ENCODE data around the gene RASD1.

The RASD1 gene

DNA sequence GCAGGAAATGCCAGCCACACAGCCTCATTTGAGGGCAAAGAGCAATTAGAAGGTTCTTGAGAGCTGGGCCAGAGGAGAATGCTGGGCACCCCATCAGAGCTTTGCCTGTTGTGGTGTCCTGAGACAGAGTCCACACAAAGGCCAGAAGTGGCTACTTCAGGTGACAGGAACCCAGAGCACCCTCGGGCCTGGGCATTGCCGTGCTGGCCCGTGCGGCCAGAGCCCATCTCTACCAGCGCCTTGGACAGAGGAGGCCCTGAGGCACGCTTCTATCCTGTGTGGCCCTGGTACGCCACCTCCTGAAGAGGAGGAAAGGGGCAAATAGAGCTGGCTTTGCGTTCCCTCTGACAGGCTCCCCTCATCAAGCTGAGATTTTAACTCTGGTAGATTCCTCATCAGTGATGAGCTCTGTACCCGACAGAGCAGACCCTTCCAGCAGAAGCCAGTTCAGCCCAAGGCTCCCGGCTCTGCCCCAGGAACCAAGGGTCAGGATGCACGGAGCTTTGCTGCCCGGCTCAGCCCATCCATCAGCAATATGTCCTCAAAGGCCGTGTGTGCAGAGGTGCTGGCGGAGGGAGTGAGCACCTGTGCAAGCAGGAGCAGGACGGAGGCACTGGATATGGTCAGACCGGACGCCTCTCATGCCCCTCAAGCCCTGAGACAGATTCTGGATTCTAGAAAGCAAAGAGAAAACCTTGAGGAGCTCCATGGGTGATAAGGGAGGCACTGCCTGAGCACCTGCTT, 3.4 kb upstream of the RASD1 start:
- DNase-seq (ENCODE audit: low read depth), result no peak
- H3K4me3 ChIP-seq (ENCODE audit: low read depth, low read length), result no peak overlapping the region
- TF ChIP-seq, protein P1, sequence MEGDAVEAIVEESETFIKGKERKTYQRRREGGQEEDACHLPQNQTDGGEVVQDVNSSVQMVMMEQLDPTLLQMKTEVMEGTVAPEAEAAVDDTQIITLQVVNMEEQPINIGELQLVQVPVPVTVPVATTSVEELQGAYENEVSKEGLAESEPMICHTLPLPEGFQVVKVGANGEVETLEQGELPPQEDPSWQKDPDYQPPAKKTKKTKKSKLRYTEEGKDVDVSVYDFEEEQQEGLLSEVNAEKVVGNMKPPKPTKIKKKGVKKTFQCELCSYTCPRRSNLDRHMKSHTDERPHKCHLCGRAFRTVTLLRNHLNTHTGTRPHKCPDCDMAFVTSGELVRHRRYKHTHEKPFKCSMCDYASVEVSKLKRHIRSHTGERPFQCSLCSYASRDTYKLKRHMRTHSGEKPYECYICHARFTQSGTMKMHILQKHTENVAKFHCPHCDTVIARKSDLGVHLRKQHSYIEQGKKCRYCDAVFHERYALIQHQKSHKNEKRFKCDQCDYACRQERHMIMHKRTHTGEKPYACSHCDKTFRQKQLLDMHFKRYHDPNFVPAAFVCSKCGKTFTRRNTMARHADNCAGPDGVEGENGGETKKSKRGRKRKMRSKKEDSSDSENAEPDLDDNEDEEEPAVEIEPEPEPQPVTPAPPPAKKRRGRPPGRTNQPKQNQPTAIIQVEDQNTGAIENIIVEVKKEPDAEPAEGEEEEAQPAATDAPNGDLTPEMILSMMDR (conservative IDR thresholded peaks at IDR 0.05; ENCODE audit: low read depth, low read length), result no peak

DNA sequence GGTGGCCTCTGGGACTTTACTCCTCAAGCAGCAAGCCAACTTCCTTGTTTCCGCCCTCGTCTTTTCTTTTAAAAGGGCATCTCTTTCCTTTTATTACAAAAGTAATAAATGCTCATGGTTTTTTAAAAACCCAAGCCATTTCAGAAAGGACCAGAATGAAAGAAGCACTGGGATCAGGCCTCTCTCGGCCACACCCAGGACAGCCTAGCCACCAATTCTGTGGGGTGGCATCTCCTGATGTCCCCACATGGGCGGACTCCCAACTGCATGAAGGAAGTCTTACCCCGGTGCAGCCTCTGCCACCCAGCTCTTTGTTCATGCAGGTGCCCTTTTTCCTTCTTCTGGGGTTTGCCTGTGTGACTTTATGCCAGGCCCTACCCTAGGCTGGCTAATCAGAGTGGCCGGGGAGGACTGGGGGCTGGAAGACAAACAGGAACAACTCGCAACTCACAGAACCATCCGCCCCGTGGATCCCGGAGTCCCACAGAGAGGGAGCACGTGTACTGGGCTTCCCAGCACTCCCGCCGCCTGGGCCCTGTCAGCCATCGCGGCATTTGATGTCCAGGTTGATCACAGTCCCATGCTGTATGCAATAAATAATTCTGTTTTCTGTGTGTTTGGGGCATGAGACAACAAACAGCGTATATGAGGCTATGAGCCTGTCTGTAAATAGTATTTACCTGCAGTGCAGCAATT, 2.6 kb upstream of the RASD1 start:
- TF ChIP-seq, protein P1 (conservative IDR thresholded peaks at IDR 0.05; ENCODE audit: low read depth, low read length), result no peak
- no peak for DNase-seq (ENCODE audit: low read depth)
- no peak overlapping the region for H3K4me3 ChIP-seq (ENCODE audit: low read depth, low read length)

DNA sequence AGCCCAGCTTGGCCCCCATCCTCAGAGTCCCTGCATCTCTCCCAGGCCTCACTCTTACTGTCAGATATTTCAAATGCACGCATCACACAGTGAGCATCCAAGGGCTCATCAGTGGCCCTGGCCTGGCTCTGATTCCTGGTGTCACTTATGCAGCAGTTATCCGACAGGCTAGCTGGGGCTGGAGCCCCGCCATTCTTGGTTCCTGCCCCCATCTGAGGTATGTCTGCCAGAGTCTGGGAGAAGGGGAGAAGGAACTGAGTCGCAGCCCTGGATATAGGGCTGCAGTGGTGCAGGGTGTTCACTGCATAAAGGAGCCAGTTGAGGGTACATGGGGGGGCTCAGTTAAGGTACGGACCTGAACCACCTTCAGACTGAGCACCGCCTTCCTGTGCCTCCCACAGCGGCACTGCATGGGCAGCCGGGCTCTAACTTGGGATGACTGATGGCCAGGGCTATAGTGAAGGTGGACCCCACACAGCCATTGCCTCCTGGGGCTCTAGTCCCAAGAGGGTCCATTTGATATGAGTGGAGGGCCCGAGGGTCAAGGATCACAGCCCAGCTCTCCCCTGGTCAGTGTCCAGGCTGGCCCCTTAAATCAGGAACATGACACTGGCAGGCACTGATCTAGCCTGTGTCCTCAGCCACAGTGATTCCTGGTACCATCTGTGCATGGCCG, 1.8 kb upstream of the RASD1 start:
- TF ChIP-seq, protein P1 (conservative IDR thresholded peaks at IDR 0.05; ENCODE audit: low read depth, low read length), result no peak
- no peak overlapping the region for H3K4me3 ChIP-seq (ENCODE audit: low read depth, low read length)
- no peak for DNase-seq (ENCODE audit: low read depth)

- no peak for DNase-seq (ENCODE audit: low read depth)
- H3K4me3 ChIP-seq (ENCODE audit: low read depth, low read length), result no peak overlapping the region
- TF ChIP-seq, protein P1 (conservative IDR thresholded peaks at IDR 0.05; ENCODE audit: low read depth, low read length), result no peak
These were observed 1.1 kb upstream of the RASD1 start for GRCh38 chr17:17497065-17497844.

GRCh38 chr17:17495536-17496188, 533 bp downstream of the RASD1 start:
- peak overlapping the region; percentile 59 for H3K4me3 ChIP-seq (ENCODE audit: low read depth, low read length)
- DNase-seq (ENCODE audit: low read depth), result peak; percentile 31
- TF ChIP-seq, protein P1 (conservative IDR thresholded peaks at IDR 0.05; ENCODE audit: low read depth, low read length), result no peak

DNA sequence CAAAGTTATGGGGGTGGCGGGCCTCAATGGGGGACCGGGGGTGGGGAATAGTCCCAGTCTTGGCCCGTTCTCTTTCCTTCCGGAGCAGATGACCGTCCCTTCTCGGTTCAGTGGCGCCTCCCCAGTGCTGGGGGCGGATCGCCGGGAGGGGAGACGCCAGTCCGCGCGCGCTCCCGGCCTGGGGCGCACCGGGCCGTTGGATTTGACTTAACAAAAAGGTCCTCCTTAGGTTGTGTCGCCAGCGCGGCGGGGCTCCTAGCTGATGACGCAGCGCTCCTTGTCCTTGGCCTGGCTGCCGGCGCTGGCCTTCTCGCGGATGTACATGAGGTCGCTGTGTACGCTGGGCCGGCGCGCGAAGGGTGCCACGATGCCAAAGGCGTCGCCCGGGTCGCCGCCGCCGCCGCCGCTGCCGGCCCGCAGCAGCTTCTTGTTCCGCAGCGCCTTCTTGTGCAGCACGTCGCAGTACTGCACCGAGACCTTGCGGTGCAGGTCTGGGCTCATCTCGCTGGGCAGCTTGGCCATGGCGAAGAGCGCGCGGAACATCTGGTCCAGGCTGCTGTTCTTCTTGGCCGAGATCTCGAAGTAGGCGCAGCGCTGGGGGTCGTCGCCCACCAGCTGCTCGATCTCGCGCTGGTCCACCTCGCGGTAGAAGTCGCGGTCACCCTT, 1.2 kb downstream of the RASD1 start:
- H3K4me3 ChIP-seq (ENCODE audit: low read depth, low read length), result peak overlapping the region; percentile 43
- DNase-seq (ENCODE audit: low read depth), result peak; percentile 47
- TF ChIP-seq, protein P1 (conservative IDR thresholded peaks at IDR 0.05; ENCODE audit: low read depth, low read length), result no peak
